Urinary bladder (tissue), 4 donors: ENCODE measurements around the gene CNTNAP2. TPM values are rescaled to one million over a fixed set of nuclear protein-coding genes. Genes with fewer than 3 reads are reported as not detected.
"Not testable (repeated sequence)": the region's sequence is repeated elsewhere in the genome, so short reads cannot be mapped to it uniquely, and the experiment has no call there.

Experiments used
- DNase-seq: peaks from one replicate; pipeline ENCODE4 v3.0.0-alpha.2; 2015; ENCODE audit errors: extremely low spot score
- H3K27ac ChIP-seq: one replicate; pipeline ENCODE4 v1.5.1; 2013; ENCODE audit warnings: low read depth, mild to moderate bottlenecking, moderate library complexity
- H3K36me3 ChIP-seq: one replicate; pipeline ENCODE4 v1.6.1; 2013; ENCODE audit warnings: mild to moderate bottlenecking, moderate library complexity; ENCODE audit not compliant: insufficient read depth
- H3K4me1 ChIP-seq: one replicate; pipeline ENCODE4 v1.6.1; 2013; ENCODE audit warnings: mild to moderate bottlenecking, moderate library complexity; ENCODE audit not compliant: insufficient read depth
- H3K4me3 ChIP-seq: one replicate; pipeline ENCODE4 v1.5.1; 2013; ENCODE audit warnings: low read depth, low read length
- WGBS: extraction: QIAGEN DNeasy Blood & Tissue Kit; methylation state at CpG from one replicate; pipeline ENCODE4 v1.1.7; 2013; 5-methylcytosine and 5-hydroxymethylcytosine counted together
- polyA plus RNA-seq: library from polyadenylated mRNA; stranded (reverse); fragments of 200-250 nt; gene quantifications from one replicate; pipeline ENCODE4 v1.2.3, GENCODE V29; 2013
- total RNA-seq: library from RNA; depleted of rRNA; stranded (reverse); fragments of >200 nt; gene quantifications from one replicate; pipeline ENCODE4 v1.2.3, GENCODE V29; 2014
- donor health status: healthy with polysubstance abuse.
- donor health status: healthy.

CNTNAP2 gene
- total and polyA plus RNA-seq, 2 donors: 0.28 to 23.3 TPM

- H3K4me3 ChIP-seq: no peak overlapping the region
- no peak for DNase-seq
- H3K4me1 ChIP-seq: peaks cover 1% of the 10 kb centered on the region
- 34% methylated on average over 1 of the region's 1 CpG for WGBS
- no peaks in the 10 kb centered on the region for H3K36me3 ChIP-seq
- H3K27ac ChIP-seq: no peak overlapping the region
Measured at GRCh38 chr7:147595042-147595441, 1478.4 kb downstream of the CNTNAP2 start.

- H3K4me1 ChIP-seq, H3K36me3 ChIP-seq, H3K4me3 ChIP-seq, DNase-seq, H3K27ac ChIP-seq: not testable (repeated sequence)
- 88% methylated on average over 2 of the region's 2 CpGs for WGBS
Measured at GRCh38 chr7:147598687-147599086, 1482.1 kb downstream of the CNTNAP2 start.

- no peak for DNase-seq
- H3K4me3 ChIP-seq: no peak overlapping the region
- 70% methylated on average over 4 of the region's 4 CpGs for WGBS
- H3K4me1 ChIP-seq: no peaks in the 10 kb centered on the region
- H3K36me3 ChIP-seq: no peaks in the 10 kb centered on the region
- H3K27ac ChIP-seq: no peak overlapping the region
Measured at GRCh38 chr7:147605323-147605722, 1488.7 kb downstream of the CNTNAP2 start.

- no peak overlapping the region for H3K4me3 ChIP-seq
- H3K27ac ChIP-seq: no peak overlapping the region
- no peaks in the 10 kb centered on the region for H3K4me1 ChIP-seq
- no peaks in the 10 kb centered on the region for H3K36me3 ChIP-seq
- no peak for DNase-seq
- WGBS: 65% methylated on average over 5 of the region's 5 CpGs
Measured at GRCh38 chr7:147607157-147607800, 1490.7 kb downstream of the CNTNAP2 start.

- no peak for DNase-seq
Measured at GRCh38 chr7:147611431-147611830, 1494.8 kb downstream of the CNTNAP2 start.

GRCh38 chr7:147635288-147635687, 1518.7 kb downstream of the CNTNAP2 start:
- Histone ChIP-seq H3K36me3 (no peaks in the 10 kb centered on the region), H3K4me3 (no peak overlapping the region), H3K27ac (no peak overlapping the region), H3K4me1 (no peaks in the 10 kb centered on the region)
- 62% methylated on average over 3 of the region's 3 CpGs for WGBS
- DNase-seq: no peak

More at GRCh38 chr7:147611431-147611830, 1494.8 kb downstream of the CNTNAP2 start:
- 88% methylated on average over 1 of the region's 1 CpG for WGBS
- Histone ChIP-seq H3K27ac (no peak overlapping the region), H3K4me3 (no peak overlapping the region), H3K36me3 (no peaks in the 10 kb centered on the region), H3K4me1 (no peaks in the 10 kb centered on the region)

GRCh38 chr7:147636553-147636952, 1520.0 kb downstream of the CNTNAP2 start:
- no peak overlapping the region for H3K27ac ChIP-seq
- H3K36me3 ChIP-seq: no peaks in the 10 kb centered on the region
- WGBS: 91% methylated on average over 2 of the region's 2 CpGs
- H3K4me1 ChIP-seq: no peaks in the 10 kb centered on the region
- DNase-seq: no peak
- H3K4me3 ChIP-seq: no peak overlapping the region

- Histone ChIP-seq H3K36me3 (no peaks in the 10 kb centered on the region), H3K4me3 (no peak overlapping the region), H3K4me1 (no peaks in the 10 kb centered on the region), H3K27ac (no peak overlapping the region)
- no peak for DNase-seq
Measured at GRCh38 chr7:147638566-147638965, 1522.0 kb downstream of the CNTNAP2 start.

- no peak overlapping the region for H3K27ac ChIP-seq
- no peaks in the 10 kb centered on the region for H3K36me3 ChIP-seq
- no peaks in the 10 kb centered on the region for H3K4me1 ChIP-seq
- no peak overlapping the region for H3K4me3 ChIP-seq
- DNase-seq: no peak
- WGBS: 85% methylated on average over 6 of the region's 6 CpGs
Measured at GRCh38 chr7:147639037-147639436, 1522.4 kb downstream of the CNTNAP2 start.

GRCh38 chr7:147639751-147640150, 1523.2 kb downstream of the CNTNAP2 start:
- H3K4me3 ChIP-seq: no peak overlapping the region
- no peaks in the 10 kb centered on the region for H3K4me1 ChIP-seq
- H3K27ac ChIP-seq: no peak overlapping the region
- no peaks in the 10 kb centered on the region for H3K36me3 ChIP-seq
- DNase-seq: peak; percentile 14
- WGBS: 54% methylated on average over 3 of the region's 3 CpGs

- DNase-seq: no peak
- Histone ChIP-seq H3K4me1 (no peaks in the 10 kb centered on the region), H3K36me3 (no peaks in the 10 kb centered on the region), H3K27ac (no peak overlapping the region), H3K4me3 (no peak overlapping the region)
- WGBS: 85% methylated on average over 9 of the region's 9 CpGs
Measured at GRCh38 chr7:147640821-147641220, 1524.2 kb downstream of the CNTNAP2 start.

- WGBS: 88% methylated on average over 4 of the region's 4 CpGs
- no peak for DNase-seq
- no peaks in the 10 kb centered on the region for H3K36me3 ChIP-seq
- no peak overlapping the region for H3K4me3 ChIP-seq
- H3K27ac ChIP-seq: no peak overlapping the region
- no peaks in the 10 kb centered on the region for H3K4me1 ChIP-seq
Measured at GRCh38 chr7:147646568-147646967, 1530.0 kb downstream of the CNTNAP2 start.

GRCh38 chr7:147650991-147651390, 1534.4 kb downstream of the CNTNAP2 start:
- no peaks in the 10 kb centered on the region for H3K36me3 ChIP-seq
- WGBS: 64% methylated on average over 3 of the region's 3 CpGs
- H3K27ac ChIP-seq: no peak overlapping the region
- no peak for DNase-seq
- no peaks in the 10 kb centered on the region for H3K4me1 ChIP-seq
- H3K4me3 ChIP-seq: no peak overlapping the region

- no peaks in the 10 kb centered on the region for H3K4me1 ChIP-seq
- 63% methylated on average over 1 of the region's 1 CpG for WGBS
- no peak for DNase-seq
- no peaks in the 10 kb centered on the region for H3K36me3 ChIP-seq
- no peak overlapping the region for H3K4me3 ChIP-seq
- no peak overlapping the region for H3K27ac ChIP-seq
Measured at GRCh38 chr7:147651601-147652000, 1535.0 kb downstream of the CNTNAP2 start.

- Histone ChIP-seq H3K36me3 (no peaks in the 10 kb centered on the region), H3K4me1 (no peaks in the 10 kb centered on the region), H3K27ac (no peak overlapping the region), H3K4me3 (no peak overlapping the region)
- DNase-seq: no peak
- 51% methylated on average over 3 of the region's 3 CpGs for WGBS
Measured at GRCh38 chr7:147653456-147653855, 1536.9 kb downstream of the CNTNAP2 start.
